Measurements from ENCODE around the gene DCX. TPM values are rescaled to one million over a fixed set of nuclear protein-coding genes. Genes with fewer than 3 reads are reported as not detected.
A peak's percentile ranks its signal among the peaks of the same experiment; 100 is the strongest.

Gene DCX
- total RNA-seq, result 20.8 TPM

GRCh38 chrX:111411983-111412382, at the start of gene DCX:
TSS of gene DCX (minus strand) at chrX:111412192. CDS start at chrX:111410398, 1,794 bp downstream.
- DNase-seq, result peak; percentile 56

DNA sequence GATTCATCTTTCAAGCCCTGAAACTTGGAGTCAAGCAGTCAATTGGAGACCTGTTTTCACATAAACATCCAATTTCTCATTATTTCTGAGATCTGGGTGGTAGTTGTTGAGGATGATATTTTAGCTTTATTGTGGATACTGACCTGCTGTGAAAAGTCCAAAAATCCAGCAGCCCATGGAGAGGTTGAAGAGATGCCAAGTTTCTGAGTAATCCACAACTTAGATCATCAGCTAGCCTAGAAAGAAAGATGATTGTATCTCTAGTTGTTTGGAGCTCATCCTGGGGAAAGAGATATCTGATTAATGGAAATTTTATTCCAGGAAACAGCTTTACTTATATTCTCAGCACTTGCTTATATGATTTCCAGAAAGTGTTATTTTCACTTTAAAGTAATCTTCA, 48.6 kb upstream of the DCX start:
- peak; percentile 33 for DNase-seq

DNA sequence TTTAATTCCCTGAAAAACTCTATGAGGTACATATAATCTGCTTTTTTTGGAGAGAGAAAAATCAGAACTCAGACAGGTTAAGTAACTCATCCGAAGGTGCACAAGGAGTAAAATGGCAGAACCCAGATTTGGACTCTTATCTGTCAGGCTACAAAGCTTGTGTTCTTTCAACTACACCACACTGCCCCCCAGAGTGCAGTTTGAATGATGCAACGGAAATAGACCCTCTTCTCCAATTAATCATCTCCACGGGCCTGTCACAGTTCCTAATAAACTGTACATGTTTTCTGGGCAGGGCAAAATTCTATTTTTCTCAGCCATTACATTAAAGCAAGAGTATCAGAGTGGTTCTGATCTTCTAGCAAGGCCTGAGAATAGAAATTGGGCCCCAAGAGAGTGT, 35.3 kb upstream of the DCX start:
- DNase-seq, result peak; percentile 62

- peak; percentile 79 for DNase-seq
These were observed 33.5 kb upstream of the DCX start for GRCh38 chrX:111445485-111445884.

GRCh38 chrX:111444881-111445280, 32.9 kb upstream of the DCX start:
- DNase-seq, result no peak

- DNase-seq, result no peak
These were observed 32.0 kb upstream of the DCX start for GRCh38 chrX:111443946-111444345.

DNA sequence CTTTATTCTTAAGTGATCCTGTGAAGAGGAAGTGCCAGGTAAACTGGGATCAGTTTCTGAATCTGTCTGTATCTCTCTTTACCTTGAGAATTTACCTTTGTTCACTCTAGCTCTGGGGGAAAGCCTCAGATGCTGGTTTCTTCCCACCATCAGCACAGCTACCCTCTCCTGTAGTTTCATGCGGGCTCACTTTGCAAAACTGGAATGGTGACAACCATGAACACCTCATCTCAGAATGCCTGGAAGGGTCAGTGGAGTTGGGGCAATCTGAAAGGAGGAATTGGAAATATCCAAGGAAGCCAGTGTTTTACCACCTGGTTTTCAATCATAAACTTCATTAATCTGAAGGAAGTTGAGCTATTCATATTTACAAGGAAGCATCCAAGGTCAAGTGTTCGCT, 30.8 kb upstream of the DCX start:
- no peak for DNase-seq

DNA sequence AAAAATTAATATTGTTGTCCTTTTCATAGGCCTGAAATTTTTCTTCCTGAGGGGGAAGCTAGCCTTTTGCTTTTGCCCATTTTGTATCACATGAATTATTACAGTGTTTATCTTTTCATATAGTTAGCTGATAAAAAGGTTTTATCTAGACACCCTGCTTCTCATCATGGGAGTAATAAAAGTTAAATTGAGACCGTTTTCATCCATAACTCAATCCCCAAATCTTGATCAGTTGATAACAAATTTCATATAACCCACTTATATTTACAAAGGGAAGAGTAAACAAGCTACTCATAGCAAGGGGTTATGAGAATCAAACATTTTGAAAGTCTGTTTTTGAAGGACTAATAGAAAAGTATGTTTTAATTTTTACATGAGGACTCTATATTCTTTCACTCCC, 23.5 kb upstream of the DCX start:
- no peak for DNase-seq

DNA sequence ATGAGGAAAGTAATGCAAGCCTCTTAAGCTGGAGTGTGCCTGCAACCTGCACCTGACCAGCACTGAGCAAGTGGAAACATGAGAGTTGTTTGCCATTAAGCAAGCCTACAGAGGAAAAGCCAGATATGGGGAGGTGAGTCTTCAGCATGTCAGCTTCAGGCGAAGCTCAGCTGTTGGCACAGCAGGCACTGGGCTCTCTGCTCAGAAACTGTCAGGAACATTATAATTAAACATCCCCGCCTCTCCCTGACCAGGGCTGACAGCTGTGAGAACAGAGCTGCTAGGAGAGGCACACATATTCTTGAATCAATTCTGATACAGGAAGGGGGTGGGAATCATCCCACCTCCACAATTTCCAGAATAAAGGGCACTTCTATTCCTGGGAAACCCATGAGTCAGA, 19.0 kb upstream of the DCX start:
- peak; percentile 52 for DNase-seq

GRCh38 chrX:111411557-111411956, 435 bp downstream of the DCX start:
- DNase-seq, result no peak

- DNase-seq, result peak; percentile 13
These were observed 1.4 kb downstream of the DCX start for GRCh38 chrX:111410590-111411078.

GRCh38 chrX:111409326-111409725, 2.7 kb downstream of the DCX start:
- no peak for DNase-seq

GRCh38 chrX:111407948-111408347, 4.0 kb downstream of the DCX start:
- no peak for DNase-seq

- no peak for DNase-seq
These were observed 9.6 kb downstream of the DCX start for GRCh38 chrX:111402344-111402743.

GRCh38 chrX:111395149-111395548, 16.8 kb downstream of the DCX start:
- no peak for DNase-seq

GRCh38 chrX:111394569-111394968, 17.4 kb downstream of the DCX start:
- DNase-seq, result no peak

GRCh38 chrX:111387470-111388070, 24.4 kb downstream of the DCX start:
- DNase-seq, result peak; percentile 34

GRCh38 chrX:111386615-111387233, 25.3 kb downstream of the DCX start:
- DNase-seq, result no peak

GRCh38 chrX:111386077-111386476, 25.9 kb downstream of the DCX start:
- no peak for DNase-seq

- no peak for DNase-seq
These were observed 29.7 kb downstream of the DCX start for GRCh38 chrX:111382277-111382676.

DNA sequence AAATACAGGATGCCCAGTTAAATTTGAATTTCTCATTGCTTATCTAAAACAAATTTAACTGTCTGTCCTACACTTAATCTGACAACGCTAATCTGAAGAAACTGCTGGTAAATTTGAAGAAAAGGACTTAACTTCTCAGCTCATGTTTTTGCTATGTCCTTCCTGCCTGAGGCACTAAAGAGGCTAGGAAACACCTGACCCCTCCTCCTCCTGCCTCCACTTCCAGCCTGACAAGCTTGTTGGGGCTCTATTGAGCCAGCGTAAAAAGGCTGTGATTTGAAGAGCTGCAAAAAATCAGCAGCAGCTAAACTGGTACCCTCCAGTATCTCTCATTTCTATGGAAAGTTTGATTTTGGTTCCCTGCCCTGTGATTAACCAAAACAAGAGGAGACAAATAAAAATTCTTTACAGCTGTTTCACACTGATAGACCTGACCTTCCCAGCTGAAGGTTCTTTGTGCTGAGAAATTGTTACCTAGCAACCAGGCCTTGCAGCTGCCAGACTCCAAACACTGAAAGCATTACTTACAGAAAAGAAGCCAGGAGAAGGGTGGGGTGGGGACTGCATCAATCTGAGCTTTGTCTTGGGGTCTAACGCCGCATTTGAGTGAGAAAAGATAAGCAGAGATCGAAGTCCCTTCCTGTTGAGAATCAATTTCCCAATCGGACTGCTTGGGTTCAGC, 35.0 kb downstream of the DCX start:
- DNase-seq, result peak; percentile 80

- DNase-seq, result no peak
These were observed 35.5 kb downstream of the DCX start for GRCh38 chrX:111376486-111376885.

DNA sequence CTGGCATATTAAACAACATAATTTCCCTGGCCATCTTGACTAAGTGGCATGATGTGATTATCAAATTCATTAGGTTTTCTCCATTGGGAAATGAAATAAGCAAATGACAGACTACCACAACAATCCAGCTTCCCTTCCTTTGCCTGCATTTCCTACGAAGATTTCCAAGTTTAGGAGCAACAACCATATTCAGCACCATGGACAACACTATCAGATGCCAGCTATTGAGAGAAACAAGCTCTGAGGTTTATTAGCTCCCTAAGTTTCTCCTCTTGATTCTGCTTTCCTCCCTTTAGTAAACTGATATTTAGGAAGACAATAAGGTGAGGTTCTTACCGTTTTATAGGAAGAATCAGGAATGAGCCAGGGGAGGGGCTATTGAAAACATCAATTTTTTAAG, 36.2 kb downstream of the DCX start:
- DNase-seq, result peak; percentile 66

GRCh38 chrX:111372086-111372485, 39.9 kb downstream of the DCX start:
- no peak for DNase-seq
